GM12873 (cell line): Measurements from ENCODE around the gene SPSB4.

Experiments used
- CTCF ChIP-seq: IDR thresholded peaks from 2 replicates; pipeline ENCODE4 v1.5.1; 2012; ENCODE audit warnings: low read depth, mild to moderate bottlenecking, moderate library complexity, low read length, control low read depth; ENCODE audit not compliant: insufficient read depth; ENCODE audit errors: missing control alignments

SPSB4 gene

GRCh38 chr3:141019244-141019643 lies 31.9 kb upstream of the SPSB4 start:
- TF ChIP-seq CTCF: no peak

- no peak for TF ChIP-seq CTCF
These were observed 30.9 kb upstream of the SPSB4 start for GRCh38 chr3:141020143-141020830.

- no peak for TF ChIP-seq CTCF
These were observed 29.9 kb upstream of the SPSB4 start for GRCh38 chr3:141021261-141021660.

- TF ChIP-seq CTCF: no peak
These were observed 20.9 kb upstream of the SPSB4 start for GRCh38 chr3:141030296-141030695.

- no peak for TF ChIP-seq CTCF
These were observed 11.6 kb upstream of the SPSB4 start for GRCh38 chr3:141039589-141039988.

GRCh38 chr3:141044695-141045641 lies 6.2 kb upstream of the SPSB4 start:
- TF ChIP-seq CTCF: no peak

GRCh38 chr3:141045849-141046248 lies 5.3 kb upstream of the SPSB4 start:
- TF ChIP-seq CTCF: no peak
